K562 (cell line): ENCODE results near the gene ECT2. TPM values are rescaled to one million over a fixed set of nuclear protein-coding genes. Genes with fewer than 3 reads are reported as not detected.
A peak's percentile ranks its signal among the peaks of the same experiment; 100 is the strongest.

ENCODE experiments used
- ATF3 ChIP-seq, 2 experiments: fragments of 450-650 bp in 1 of 2; sonication (generic) in 1 of 2; formaldehyde crosslinking in 1 of 2; IDR thresholded peaks in 1 of 2; conservative IDR thresholded peaks in 1 of 2; 2 replicates each; pipeline versions ENCODE4 v1.6.1 to v1.8.1; 2016 to 2023; ENCODE audit warnings: mild to moderate bottlenecking in 2 of 2, moderate library complexity in 2 of 2, inconsistent platforms in 1 of 2, missing genetic modification reagents in 1 of 2
- CTCF ChIP-seq, 3 experiments: IDR thresholded peaks in 2 of 3; conservative IDR thresholded peaks in 1 of 3; 2 replicates each; pipeline ENCODE4 v1.5.1; 2011 to 2012; ENCODE audit warnings: low read length in 3 of 3, mild to moderate bottlenecking in 3 of 3, control low read depth in 2 of 3, improper control_type of control experiment in 1 of 3, inconsistent platforms in 1 of 3, low read depth in 1 of 3, mixed read lengths in 1 of 3, moderate library complexity in 1 of 3; ENCODE audit not compliant: insufficient read depth in 2 of 3
- ELF4 ChIP-seq: fragments of 450-650 bp; formaldehyde crosslinking; IDR thresholded peaks from 2 replicates; pipeline ENCODE4 v1.4.0; 2022; ENCODE audit warnings: missing genetic modification characterization
- GATA2 ChIP-seq: sonication (generic); formaldehyde crosslinking; IDR thresholded peaks from 2 replicates; pipeline ENCODE4 v1.4.0; 2020; ENCODE audit warnings: mild to moderate bottlenecking, missing genetic modification reagents
- HDAC1 ChIP-seq, 2 experiments: fragments of 450-650 bp; IDR thresholded peaks; 2 replicates each; pipeline ENCODE4 v1.6.1; 2016 to 2017; ENCODE audit warnings: inconsistent platforms in 1 of 2, mild to moderate bottlenecking in 1 of 2, moderate library complexity in 1 of 2
- IRF1 ChIP-seq: sonication (generic); formaldehyde crosslinking; IDR thresholded peaks from 2 replicates; pipeline ENCODE4 v1.8.0; 2022; ENCODE audit warnings: missing genetic modification reagents, mild to moderate bottlenecking, borderline replicate concordance
- KLF13 ChIP-seq: fragments of 450-650 bp; IDR thresholded peaks from 2 replicates; pipeline ENCODE4 v1.6.1; 2016; ENCODE audit warnings: missing genetic modification characterization, low read depth, mild to moderate bottlenecking, missing compliant biosample characterization, moderate library complexity, borderline replicate concordance
- POLR2AphosphoS5 ChIP-seq: IDR thresholded peaks from 2 replicates; pipeline ENCODE4 v1.6.1; 2011; ENCODE audit warnings: mild to moderate bottlenecking, low read depth, low read length, moderate library complexity; ENCODE audit not compliant: control insufficient read depth, insufficient read depth
- POU5F1 ChIP-seq: fragments of 150-350 bp; IDR thresholded peaks from 2 replicates; pipeline ENCODE4 v1.6.1; 2014; ENCODE audit warnings: borderline replicate concordance, low read length, low read depth, mild to moderate bottlenecking; ENCODE audit not compliant: partially characterized antibody
- SIX5 ChIP-seq, 2 experiments: IDR thresholded peaks; 2 replicates each; pipeline ENCODE4 v1.6.1; 2011; ENCODE audit warnings: low read length in 2 of 2, borderline replicate concordance in 1 of 2, low read depth in 1 of 2, mild to moderate bottlenecking in 1 of 2, moderate library complexity in 1 of 2; ENCODE audit not compliant: insufficient read depth in 1 of 2
- TBP ChIP-seq: optimal IDR thresholded peaks from 2 replicates; pipeline ENCODE3; 2011; ENCODE audit warnings: low read depth, low read length, improper control_type of control experiment
- U2AF1 ChIP-seq: fragments of 200-400 bp; formaldehyde crosslinking; optimal IDR thresholded peaks from 2 replicates; pipeline ENCODE3; 2017; ENCODE audit warnings: mild to moderate bottlenecking, low read depth, low read length, moderate library complexity
- ZFP30 ChIP-seq: fragments of 250-450 bp; sonication (Bioruptor Pico); IDR thresholded peaks from 2 replicates; pipeline ENCODE4 v1.8.0; 2022; ENCODE audit warnings: moderate library complexity, mild to moderate bottlenecking, inconsistent platforms, borderline replicate concordance
- ZKSCAN8 ChIP-seq: fragments of 200-800 bp; sonication (Bioruptor generic); IDR thresholded peaks from 2 replicates; pipeline ENCODE4 v1.6.1; 2016; ENCODE audit warnings: missing genetic modification characterization, missing compliant biosample characterization
- ZNF316 ChIP-seq: fragments of 450-650 bp; IDR thresholded peaks from 2 replicates; pipeline ENCODE4 v1.6.1; 2016
- polyA plus RNA-seq, 8 experiments: library from polyadenylated mRNA; depleted of rRNA in 4 of 8; stranded (reverse) in 5 of 8; unstranded in 3 of 8; fragments of >200 nt; fragmentation: Nextera tagmentation in 2 of 8; fragmentation: Illumina TruSeq in 1 of 8; extraction: Ambion mirVana in 2 of 8; extraction: Trizol in 1 of 8; gene quantifications; 2 replicates each; pipeline versions ENCODE4 v1.2.1 to v1.2.3, GENCODE V29; 2011 to 2014; ENCODE audit warnings: inconsistent platforms in 1 of 8, missing spikeins in 1 of 8
- total RNA-seq, 7 experiments: library from RNA; depleted of rRNA in 6 of 7; stranded (reverse); fragments of >200 nt in 6 of 7; fragmentation: Illumina TruSeq in 2 of 7; extraction: Trizol in 2 of 7; gene quantifications; 2 replicates each; pipeline versions ENCODE4 v1.2.1 to v1.2.3, GENCODE V29; 2011 to 2021; ENCODE audit warnings: low replicate concordance in 1 of 7
- TF ChIP-seq, protein P1 (sequence below): fragments of 150-350 bp; IDR thresholded peaks from 2 replicates; pipeline ENCODE4 v1.6.1; 2014; ENCODE audit warnings: low read depth, mild to moderate bottlenecking, low read length, borderline replicate concordance
- TF ChIP-seq, protein P2 (sequence below): fragments of 250-450 bp; sonication (Bioruptor Pico); IDR thresholded peaks from 2 replicates; pipeline ENCODE4 v1.9.0; 2021; ENCODE audit warnings: mild to moderate bottlenecking

Gene ECT2
- total and polyA plus RNA-seq, 9 of the 15 experiments (the other 6 are each of a cell fraction or from before 2014, with no cell fraction given) = 19.0 to 53.0 (median 36.5) TPM

DNA sequence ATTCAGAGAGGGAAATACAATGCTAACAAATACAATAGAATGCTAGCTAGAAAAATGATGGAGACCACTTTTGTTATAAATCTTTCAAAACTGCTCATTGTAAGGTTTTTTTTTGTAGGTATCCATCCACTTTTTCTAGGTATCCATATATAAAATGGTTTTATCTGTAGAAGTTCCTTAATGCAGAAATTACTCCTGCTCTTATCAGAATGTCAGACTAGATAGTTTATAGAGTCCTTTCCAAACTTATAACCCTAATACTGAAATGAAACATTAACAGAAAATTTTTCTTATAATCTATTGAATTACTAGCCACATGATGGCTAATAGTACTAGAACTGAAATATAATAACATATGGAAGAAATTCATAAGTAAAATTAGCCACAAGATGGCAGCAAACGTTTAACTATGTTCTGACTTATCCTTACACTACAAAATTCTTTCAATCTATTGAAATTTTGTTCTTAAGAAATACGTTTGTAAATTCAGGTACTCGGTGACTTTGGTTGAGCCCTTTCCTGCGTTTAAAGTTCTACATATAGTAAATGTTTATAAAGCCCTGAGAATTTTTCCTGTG is 58.5 kb downstream of the ECT2 start (continued):
- TF ChIP-seq ZFP30 (CRISPR knock-in tag) = no peak
- no peak for TF ChIP-seq ZNF316
- TF ChIP-seq KLF13 = no peak
- no peak for TF ChIP-seq GATA2 (CRISPR knock-in tag)
- TF ChIP-seq POU5F1 = no peak
- no peak for TF ChIP-seq TBP
- no peak for TF ChIP-seq ATF3 (IDR thresholded peaks at IDR 0.05)
- no peak for TF ChIP-seq ATF3 (CRISPR knock-in tag; conservative IDR thresholded peaks at IDR 0.05)
- TF ChIP-seq ELF4 (CRISPR knock-in tag) = no peak
- no peak for TF ChIP-seq SIX5 (IDR thresholded peaks at IDR 0.05; ENCODE audit: borderline replicate concordance in 1 of 2, insufficient read depth in 1 of 2, low read depth in 1 of 2, low read length in 2 of 2)
- TF ChIP-seq CTCF (IDR thresholded peaks at IDR 0.05 in 2 of 3, conservative IDR thresholded peaks at IDR 0.05 in 1 of 3; ENCODE audit: insufficient read depth in 2 of 3, low read depth in 1 of 3, low read length in 3 of 3) = peak in 1 of 3 experiments; percentile 48; a peak in 3 of 6 replicates
- no peak for TF ChIP-seq ZKSCAN8 (CRISPR knock-in tag)
- no peak for TF ChIP-seq U2AF1
- TF ChIP-seq, protein P1, sequence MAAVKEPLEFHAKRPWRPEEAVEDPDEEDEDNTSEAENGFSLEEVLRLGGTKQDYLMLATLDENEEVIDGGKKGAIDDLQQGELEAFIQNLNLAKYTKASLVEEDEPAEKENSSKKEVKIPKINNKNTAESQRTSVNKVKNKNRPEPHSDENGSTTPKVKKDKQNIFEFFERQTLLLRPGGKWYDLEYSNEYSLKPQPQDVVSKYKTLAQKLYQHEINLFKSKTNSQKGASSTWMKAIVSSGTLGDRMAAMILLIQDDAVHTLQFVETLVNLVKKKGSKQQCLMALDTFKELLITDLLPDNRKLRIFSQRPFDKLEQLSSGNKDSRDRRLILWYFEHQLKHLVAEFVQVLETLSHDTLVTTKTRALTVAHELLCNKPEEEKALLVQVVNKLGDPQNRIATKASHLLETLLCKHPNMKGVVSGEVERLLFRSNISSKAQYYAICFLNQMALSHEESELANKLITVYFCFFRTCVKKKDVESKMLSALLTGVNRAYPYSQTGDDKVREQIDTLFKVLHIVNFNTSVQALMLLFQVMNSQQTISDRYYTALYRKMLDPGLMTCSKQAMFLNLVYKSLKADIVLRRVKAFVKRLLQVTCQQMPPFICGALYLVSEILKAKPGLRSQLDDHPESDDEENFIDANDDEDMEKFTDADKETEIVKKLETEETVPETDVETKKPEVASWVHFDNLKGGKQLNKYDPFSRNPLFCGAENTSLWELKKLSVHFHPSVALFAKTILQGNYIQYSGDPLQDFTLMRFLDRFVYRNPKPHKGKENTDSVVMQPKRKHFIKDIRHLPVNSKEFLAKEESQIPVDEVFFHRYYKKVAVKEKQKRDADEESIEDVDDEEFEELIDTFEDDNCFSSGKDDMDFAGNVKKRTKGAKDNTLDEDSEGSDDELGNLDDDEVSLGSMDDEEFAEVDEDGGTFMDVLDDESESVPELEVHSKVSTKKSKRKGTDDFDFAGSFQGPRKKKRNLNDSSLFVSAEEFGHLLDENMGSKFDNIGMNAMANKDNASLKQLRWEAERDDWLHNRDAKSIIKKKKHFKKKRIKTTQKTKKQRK = no peak
- TF ChIP-seq, protein P2, sequence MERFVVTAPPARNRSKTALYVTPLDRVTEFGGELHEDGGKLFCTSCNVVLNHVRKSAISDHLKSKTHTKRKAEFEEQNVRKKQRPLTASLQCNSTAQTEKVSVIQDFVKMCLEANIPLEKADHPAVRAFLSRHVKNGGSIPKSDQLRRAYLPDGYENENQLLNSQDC (CRISPR knock-in tag) = no peak
- TF ChIP-seq POLR2AphosphoS5 = no peak
- peak in 1 of 2 experiments; percentile 93; a peak in 2 of 4 replicates for TF ChIP-seq HDAC1 (IDR thresholded peaks at IDR 0.05)
- no peak for TF ChIP-seq IRF1 (CRISPR knock-in tag)
